ENCODE measurements around the gene CST11.

Gene CST11

DNA sequence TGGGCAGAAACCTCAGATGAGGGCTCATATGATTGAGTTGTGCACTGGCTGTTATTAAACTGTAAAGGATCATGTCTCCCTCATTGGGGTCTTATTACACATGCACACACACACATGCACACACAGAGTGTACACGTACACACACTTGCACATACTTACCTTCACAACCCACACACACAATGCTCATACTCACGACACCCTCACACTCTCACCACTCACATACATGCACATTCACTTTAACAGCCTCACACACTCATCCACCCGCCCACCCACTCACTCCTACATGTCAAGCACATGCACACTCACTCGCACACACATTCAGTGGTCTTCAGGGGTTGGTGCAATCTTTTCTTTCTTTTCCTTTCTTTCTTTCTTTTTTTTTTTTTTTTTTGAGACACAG, 7.8 kb downstream of the CST11 start:
- no peaks in the 10 kb centered on the region for H3K4me1 ChIP-seq (ENCODE audit: control insufficient read depth, insufficient read depth, low read length)
- H3K4me3 ChIP-seq (ENCODE audit: insufficient read depth, low read depth, low read length), result no peak overlapping the region
- no peak overlapping the region for H3K27ac ChIP-seq (ENCODE audit: insufficient read depth, low read depth, low read length, poor library complexity, severe bottlenecking)
- no peaks in the 10 kb centered on the region for H3K36me3 ChIP-seq (ENCODE audit: control insufficient read depth, insufficient read depth, low read length)
- H3K9me3 ChIP-seq (ENCODE audit: control insufficient read depth, low read length), result no peaks in the 10 kb centered on the region
- 90% methylated on average over 4 of the region's 4 CpGs for WGBS, 2 experiments
- H3K27me3 ChIP-seq (ENCODE audit: control insufficient read depth, insufficient read depth, low read length, poor library complexity, severe bottlenecking), result no peaks in the 10 kb centered on the region

DNA sequence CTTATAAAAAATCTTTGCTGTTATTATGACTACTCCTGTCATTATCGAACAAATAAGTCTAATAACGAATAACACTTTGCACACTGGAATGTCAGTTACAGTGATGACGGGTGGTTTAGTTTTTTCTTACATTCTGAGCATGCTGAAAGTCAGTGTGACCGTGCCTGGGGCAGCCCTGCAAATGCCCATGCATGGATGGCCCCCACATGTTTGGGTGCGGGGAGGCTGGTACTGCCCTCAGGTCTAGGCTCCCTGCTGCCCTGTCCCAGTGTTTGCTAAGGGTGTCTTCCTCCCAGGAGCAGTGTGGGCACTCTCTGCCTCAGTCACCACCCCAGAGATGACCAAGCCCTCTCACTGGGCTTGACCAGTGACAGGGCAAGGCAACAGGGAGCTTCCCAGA, 10.2 kb downstream of the CST11 start:
- 91 to 93% methylated on average over 5 of the region's 5 CpGs for WGBS, 2 experiments
- Histone ChIP-seq H3K27ac (ENCODE audit: insufficient read depth, low read depth, low read length, poor library complexity, severe bottlenecking) (no peak overlapping the region), H3K36me3 (ENCODE audit: control insufficient read depth, insufficient read depth, low read length) (no peaks in the 10 kb centered on the region), H3K9me3 (ENCODE audit: control insufficient read depth, low read length) (no peaks in the 10 kb centered on the region), H3K4me3 (ENCODE audit: insufficient read depth, low read depth, low read length) (no peak overlapping the region), H3K4me1 (ENCODE audit: control insufficient read depth, insufficient read depth, low read length) (no peaks in the 10 kb centered on the region), H3K27me3 (ENCODE audit: control insufficient read depth, insufficient read depth, low read length, poor library complexity, severe bottlenecking) (no peaks in the 10 kb centered on the region)

DNA sequence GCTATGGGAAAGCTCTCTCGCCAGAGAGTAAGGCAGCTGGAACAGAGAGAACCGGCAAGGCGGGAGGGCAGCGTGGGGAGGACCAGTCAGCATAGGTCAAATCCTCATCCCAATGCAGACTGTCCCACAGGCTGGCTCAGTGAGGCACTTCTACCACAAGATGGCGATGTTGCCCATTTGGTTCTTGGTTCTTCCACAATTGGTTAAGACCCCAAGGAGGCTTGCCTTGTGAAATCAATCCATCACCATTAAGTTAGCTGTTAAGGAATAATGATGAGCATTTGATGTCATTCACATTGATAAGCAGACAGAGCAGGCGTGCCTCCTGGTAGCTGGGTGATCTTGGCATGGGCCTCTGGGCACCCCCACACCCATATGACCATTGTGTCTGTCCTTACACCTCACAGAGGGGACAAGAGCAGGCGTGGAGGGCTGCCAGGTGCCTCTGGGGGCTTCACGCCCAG, 10.8 kb downstream of the CST11 start:
- Histone ChIP-seq H3K4me3 (ENCODE audit: insufficient read depth, low read depth, low read length) (no peak overlapping the region), H3K27me3 (ENCODE audit: control insufficient read depth, insufficient read depth, low read length, poor library complexity, severe bottlenecking) (no peaks in the 10 kb centered on the region), H3K4me1 (ENCODE audit: control insufficient read depth, insufficient read depth, low read length) (no peaks in the 10 kb centered on the region), H3K27ac (ENCODE audit: insufficient read depth, low read depth, low read length, poor library complexity, severe bottlenecking) (no peak overlapping the region), H3K36me3 (ENCODE audit: control insufficient read depth, insufficient read depth, low read length) (no peaks in the 10 kb centered on the region), H3K9me3 (ENCODE audit: control insufficient read depth, low read length) (no peaks in the 10 kb centered on the region)
- 26 to 28% methylated on average over 8 of the region's 8 CpGs for WGBS, 2 experiments

DNA sequence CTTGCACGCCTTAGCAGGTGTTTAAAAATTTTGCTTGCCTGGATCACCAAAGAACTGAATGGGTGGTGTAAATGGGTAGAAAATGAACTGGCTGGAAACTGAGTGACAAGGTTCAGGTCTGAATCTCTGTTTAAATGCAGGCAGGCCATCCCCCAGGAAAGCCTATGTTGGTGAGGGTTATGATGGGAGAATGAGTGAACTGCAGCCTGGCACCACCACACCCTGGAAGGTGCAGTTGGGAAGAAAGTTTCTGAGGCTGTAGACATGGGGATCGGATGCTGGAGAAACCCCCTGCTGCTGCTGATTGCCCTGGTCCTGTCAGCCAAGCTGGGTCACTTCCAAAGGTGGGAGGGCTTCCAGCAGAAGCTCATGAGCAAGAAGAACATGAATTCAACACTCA, 12.7 kb downstream of the CST11 start:
- no peaks in the 10 kb centered on the region for H3K9me3 ChIP-seq (ENCODE audit: control insufficient read depth, low read length)
- no peaks in the 10 kb centered on the region for H3K27me3 ChIP-seq (ENCODE audit: control insufficient read depth, insufficient read depth, low read length, poor library complexity, severe bottlenecking)
- H3K4me3 ChIP-seq (ENCODE audit: insufficient read depth, low read depth, low read length), result no peak overlapping the region
- H3K36me3 ChIP-seq (ENCODE audit: control insufficient read depth, insufficient read depth, low read length), result no peaks in the 10 kb centered on the region
- no peaks in the 10 kb centered on the region for H3K4me1 ChIP-seq (ENCODE audit: control insufficient read depth, insufficient read depth, low read length)
- H3K27ac ChIP-seq (ENCODE audit: insufficient read depth, low read depth, low read length, poor library complexity, severe bottlenecking), result no peak overlapping the region
- WGBS, 2 experiments, result 78 to 86% methylated on average over 2 of the region's 2 CpGs

DNA sequence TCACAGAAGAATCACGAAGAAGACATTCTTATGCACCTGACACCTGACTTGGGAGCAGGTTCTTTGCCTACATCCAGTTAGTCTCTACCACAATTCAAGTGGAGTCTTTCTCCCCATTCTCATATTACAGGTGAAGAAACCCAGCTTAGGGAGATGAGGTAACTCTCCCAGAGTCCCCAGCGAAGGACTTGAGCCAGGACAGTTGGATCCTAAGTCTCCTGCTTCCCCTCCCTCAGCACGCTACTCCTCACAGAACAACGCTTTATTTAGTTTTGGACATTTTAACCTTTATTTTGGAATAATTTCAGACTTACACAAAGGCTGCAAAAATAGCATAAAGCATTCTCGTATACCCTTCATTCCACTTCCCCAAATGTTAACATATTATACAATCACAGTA, 14.0 kb downstream of the CST11 start:
- Histone ChIP-seq H3K36me3 (ENCODE audit: control insufficient read depth, insufficient read depth, low read length) (no peaks in the 10 kb centered on the region), H3K4me1 (ENCODE audit: control insufficient read depth, insufficient read depth, low read length) (no peaks in the 10 kb centered on the region), H3K9me3 (ENCODE audit: control insufficient read depth, low read length) (no peaks in the 10 kb centered on the region), H3K27me3 (ENCODE audit: control insufficient read depth, insufficient read depth, low read length, poor library complexity, severe bottlenecking) (no peaks in the 10 kb centered on the region), H3K4me3 (ENCODE audit: insufficient read depth, low read depth, low read length) (no peak overlapping the region), H3K27ac (ENCODE audit: insufficient read depth, low read depth, low read length, poor library complexity, severe bottlenecking) (no peak overlapping the region)
- WGBS, 2 experiments, result 95 to 96% methylated on average over 5 of the region's 5 CpGs

DNA sequence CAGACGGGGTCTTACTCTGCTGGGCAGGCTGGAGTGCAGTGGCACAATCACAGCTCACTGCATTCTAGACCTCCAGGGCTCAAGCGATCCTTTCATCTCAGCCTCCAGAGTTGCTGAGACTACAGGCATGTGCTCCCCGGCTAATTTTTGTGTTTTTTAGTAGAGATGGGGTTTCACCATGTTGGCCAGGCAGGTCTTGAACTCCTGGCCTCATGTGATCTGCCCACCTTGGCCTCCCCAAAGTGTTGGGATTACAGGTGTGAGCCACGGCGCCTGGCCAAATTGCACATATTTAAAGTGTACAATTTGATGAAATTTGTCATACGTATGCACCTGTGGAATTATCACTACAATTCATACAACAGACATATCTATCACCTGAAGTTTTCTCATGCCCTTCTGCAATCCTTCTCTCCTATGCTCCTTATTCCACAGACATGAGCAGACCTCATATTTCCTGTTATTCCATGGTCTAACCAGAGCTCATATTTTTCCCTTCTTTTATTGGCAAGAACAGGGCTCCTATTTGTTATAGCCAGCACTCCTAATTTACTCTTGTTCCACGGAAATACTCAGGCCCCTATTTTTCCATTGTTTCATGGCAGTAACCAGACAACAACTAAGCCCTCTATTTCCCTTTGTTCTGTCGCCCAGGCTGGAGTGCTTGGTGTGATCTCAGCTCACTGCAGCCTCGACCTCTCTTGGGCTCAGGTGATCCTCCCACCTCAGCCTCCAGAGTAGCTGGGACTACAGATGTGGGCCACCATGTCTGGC, 15.4 kb downstream of the CST11 start:
- Histone ChIP-seq H3K4me1 (ENCODE audit: control insufficient read depth, insufficient read depth, low read length) (no peaks in the 10 kb centered on the region), H3K27me3 (ENCODE audit: control insufficient read depth, insufficient read depth, low read length, poor library complexity, severe bottlenecking) (no peaks in the 10 kb centered on the region), H3K27ac (ENCODE audit: insufficient read depth, low read depth, low read length, poor library complexity, severe bottlenecking) (no peak overlapping the region), H3K9me3 (ENCODE audit: control insufficient read depth, low read length) (no peaks in the 10 kb centered on the region), H3K36me3 (ENCODE audit: control insufficient read depth, insufficient read depth, low read length) (no peaks in the 10 kb centered on the region), H3K4me3 (ENCODE audit: insufficient read depth, low read depth, low read length) (no peak overlapping the region)
- 88 to 89% methylated on average over 9 of the region's 9 CpGs for WGBS, 2 experiments

DNA sequence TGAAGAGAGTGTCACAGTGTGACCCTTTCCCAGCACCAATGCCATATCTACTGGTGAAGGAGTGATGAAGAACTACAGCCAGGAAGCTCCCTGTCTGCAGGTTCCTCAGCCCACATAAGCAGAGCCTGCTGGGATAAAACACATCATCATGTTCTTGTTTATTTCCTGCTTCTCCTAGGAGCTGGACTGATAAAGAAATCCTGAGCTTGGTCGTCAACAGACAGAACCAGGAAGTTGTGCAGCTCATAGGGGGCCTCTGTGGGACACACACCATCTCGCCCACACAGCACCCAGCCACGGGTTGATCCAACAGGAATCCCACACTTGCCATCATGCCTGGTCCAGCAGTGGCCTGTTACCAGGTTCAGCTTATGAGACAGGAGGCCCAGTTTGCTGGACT, 16.0 kb downstream of the CST11 start:
- 88% methylated on average over 3 of the region's 3 CpGs for WGBS, 2 experiments
- no peaks in the 10 kb centered on the region for H3K36me3 ChIP-seq (ENCODE audit: control insufficient read depth, insufficient read depth, low read length)
- H3K4me3 ChIP-seq (ENCODE audit: insufficient read depth, low read depth, low read length), result no peak overlapping the region
- no peak overlapping the region for H3K27ac ChIP-seq (ENCODE audit: insufficient read depth, low read depth, low read length, poor library complexity, severe bottlenecking)
- H3K9me3 ChIP-seq (ENCODE audit: control insufficient read depth, low read length), result no peaks in the 10 kb centered on the region
- no peaks in the 10 kb centered on the region for H3K4me1 ChIP-seq (ENCODE audit: control insufficient read depth, insufficient read depth, low read length)
- no peaks in the 10 kb centered on the region for H3K27me3 ChIP-seq (ENCODE audit: control insufficient read depth, insufficient read depth, low read length, poor library complexity, severe bottlenecking)

DNA sequence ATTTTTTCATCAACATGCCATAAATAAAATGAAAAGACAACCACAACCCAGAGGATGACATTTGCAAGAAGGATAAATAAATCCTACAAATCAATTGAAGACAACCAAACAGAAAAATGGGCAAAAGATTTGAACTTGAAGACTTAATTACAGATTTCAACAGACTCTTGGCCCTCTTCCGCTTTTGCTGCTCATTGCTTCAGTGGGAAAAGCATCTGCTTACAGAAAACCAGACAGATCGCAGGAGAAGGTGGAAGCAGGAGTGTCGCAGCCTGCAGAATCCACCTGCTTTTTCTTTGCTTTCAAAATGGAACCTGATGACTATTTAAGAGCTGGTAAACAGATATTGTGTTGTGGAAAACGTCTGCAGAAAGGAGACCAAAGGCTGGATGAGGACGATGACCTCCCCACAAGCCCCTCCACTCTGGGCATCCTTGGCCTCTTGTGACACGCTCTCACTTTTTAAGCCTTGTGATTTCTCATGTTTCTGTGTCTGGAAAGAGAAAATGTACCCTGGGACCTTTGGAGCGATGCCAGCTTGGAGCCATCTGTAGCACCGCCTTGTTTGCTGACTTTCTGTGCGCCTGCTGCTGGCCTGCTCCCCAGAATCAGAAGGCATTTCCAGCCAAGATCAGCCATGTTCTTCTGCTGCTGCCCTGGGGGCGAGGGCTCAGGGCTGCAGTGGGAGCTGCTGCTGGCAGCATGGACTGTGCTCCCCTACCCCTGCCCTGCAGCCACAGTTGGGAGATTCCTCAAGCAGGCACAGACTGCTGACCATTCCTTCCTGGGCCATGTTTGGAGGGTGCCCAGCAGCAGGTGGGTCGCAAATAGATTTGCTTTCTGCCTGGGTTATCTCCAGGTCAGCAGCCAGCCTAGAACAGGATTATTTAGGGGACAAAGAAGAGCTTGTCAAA, 16.8 kb downstream of the CST11 start:
- Histone ChIP-seq H3K4me1 (ENCODE audit: control insufficient read depth, insufficient read depth, low read length) (no peaks in the 10 kb centered on the region), H3K36me3 (ENCODE audit: control insufficient read depth, insufficient read depth, low read length) (no peaks in the 10 kb centered on the region), H3K4me3 (ENCODE audit: insufficient read depth, low read depth, low read length) (no peak overlapping the region), H3K27me3 (ENCODE audit: control insufficient read depth, insufficient read depth, low read length, poor library complexity, severe bottlenecking) (no peaks in the 10 kb centered on the region), H3K27ac (ENCODE audit: insufficient read depth, low read depth, low read length, poor library complexity, severe bottlenecking) (no peak overlapping the region), H3K9me3 (ENCODE audit: control insufficient read depth, low read length) (no peaks in the 10 kb centered on the region)
- 92 to 93% methylated on average over 11 of the region's 11 CpGs for WGBS, 2 experiments

DNA sequence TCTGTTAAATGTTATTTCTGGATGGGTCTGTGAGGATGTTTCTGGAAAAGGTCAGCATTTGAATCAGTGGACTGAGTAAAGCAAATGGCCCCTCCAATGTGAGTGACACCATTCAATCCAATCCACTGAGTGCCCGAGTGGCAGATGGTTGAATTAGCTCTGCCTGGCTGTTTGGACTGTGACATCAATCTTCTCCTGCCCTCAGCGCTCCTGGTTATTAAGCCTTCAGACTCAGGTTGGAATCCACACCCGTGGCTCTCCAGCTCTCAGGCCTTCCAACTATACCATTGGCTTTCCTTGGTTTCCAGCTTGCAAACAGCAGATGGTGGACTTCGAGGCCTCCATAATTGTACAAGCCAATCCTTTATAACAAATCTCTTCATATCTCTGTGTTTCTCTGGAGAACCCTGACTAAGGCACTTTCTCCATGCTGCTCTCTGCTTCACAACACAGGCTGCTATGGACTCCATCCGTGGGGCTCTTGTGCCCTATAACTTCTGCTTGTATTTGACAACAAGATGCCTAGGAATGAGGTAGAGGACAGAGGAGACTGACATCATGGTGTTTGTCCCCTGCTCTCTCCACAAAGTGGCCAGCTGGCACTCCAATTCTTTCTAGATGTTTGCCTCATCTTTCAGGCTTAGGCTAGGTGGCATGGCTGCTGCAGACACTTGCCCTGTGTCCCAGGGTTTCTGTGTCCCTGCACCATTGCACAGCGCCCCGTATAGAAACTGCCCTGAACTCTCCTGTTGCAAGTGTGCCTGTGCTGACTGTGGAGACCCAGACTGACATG, 18.0 kb downstream of the CST11 start:
- WGBS, 2 experiments, result 89 to 94% methylated on average over 7 of the region's 7 CpGs
- Histone ChIP-seq H3K4me1 (ENCODE audit: control insufficient read depth, insufficient read depth, low read length) (no peaks in the 10 kb centered on the region), H3K36me3 (ENCODE audit: control insufficient read depth, insufficient read depth, low read length) (no peaks in the 10 kb centered on the region), H3K4me3 (ENCODE audit: insufficient read depth, low read depth, low read length) (no peak overlapping the region), H3K9me3 (ENCODE audit: control insufficient read depth, low read length) (no peaks in the 10 kb centered on the region), H3K27me3 (ENCODE audit: control insufficient read depth, insufficient read depth, low read length, poor library complexity, severe bottlenecking) (no peaks in the 10 kb centered on the region), H3K27ac (ENCODE audit: insufficient read depth, low read depth, low read length, poor library complexity, severe bottlenecking) (no peak overlapping the region)

DNA sequence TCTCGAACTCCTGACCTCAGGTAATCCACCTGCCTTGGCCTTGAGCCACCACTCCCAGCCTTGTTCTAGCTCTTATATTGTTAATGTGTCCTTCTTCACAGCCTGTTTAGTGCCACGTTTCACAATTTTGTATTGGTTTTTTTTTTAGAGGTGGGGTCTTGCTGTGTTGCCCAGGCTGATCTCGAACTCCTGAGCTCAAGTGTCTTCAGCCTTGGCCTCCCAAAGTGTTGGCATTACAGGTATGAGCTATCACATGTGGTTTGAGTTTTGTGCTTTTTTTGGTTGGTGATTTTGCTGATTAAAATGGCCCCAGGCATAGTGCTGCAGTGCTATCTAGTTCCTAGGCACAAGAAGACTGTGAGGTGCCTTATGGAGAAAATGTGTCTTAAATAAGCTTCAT, 19.0 kb downstream of the CST11 start:
- H3K27me3 ChIP-seq (ENCODE audit: control insufficient read depth, insufficient read depth, low read length, poor library complexity, severe bottlenecking), result no peaks in the 10 kb centered on the region
- no peak overlapping the region for H3K27ac ChIP-seq (ENCODE audit: insufficient read depth, low read depth, low read length, poor library complexity, severe bottlenecking)
- H3K4me1 ChIP-seq (ENCODE audit: control insufficient read depth, insufficient read depth, low read length), result no peaks in the 10 kb centered on the region
- no peaks in the 10 kb centered on the region for H3K36me3 ChIP-seq (ENCODE audit: control insufficient read depth, insufficient read depth, low read length)
- no peak overlapping the region for H3K4me3 ChIP-seq (ENCODE audit: insufficient read depth, low read depth, low read length)
- H3K9me3 ChIP-seq (ENCODE audit: control insufficient read depth, low read length), result no peaks in the 10 kb centered on the region
- 94% methylated on average over 3 of the region's 3 CpGs for WGBS, 2 experiments

All from ectodermal cell (in vitro differentiated cells).